Esophagus squamous epithelium (tissue), 4 donors: ENCODE results near the gene ADGRV1.

Source experiments
- POLR2A ChIP-seq, 4 donors: fragments of 450-650 bp; IDR thresholded peaks; one replicate each; pipeline ENCODE4 v1.6.1; 2017; ENCODE audit warnings: antibody characterized with exemption in 4 of 4, mild to moderate bottlenecking in 4 of 4, moderate library complexity in 3 of 4
- TF ChIP-seq, protein P1 (sequence below), 6 experiments: fragments of 450-650 bp in 4 of 6; fragments of 200-600 bp in 2 of 6; sonication (generic) in 2 of 6; IDR thresholded peaks; one replicate each; pipeline ENCODE4 v1.5.1; 2016 to 2019; ENCODE audit warnings: antibody characterized with exemption in 6 of 6, mild to moderate bottlenecking in 4 of 6, moderate library complexity in 4 of 6

- TF ChIP-seq, protein P1, sequence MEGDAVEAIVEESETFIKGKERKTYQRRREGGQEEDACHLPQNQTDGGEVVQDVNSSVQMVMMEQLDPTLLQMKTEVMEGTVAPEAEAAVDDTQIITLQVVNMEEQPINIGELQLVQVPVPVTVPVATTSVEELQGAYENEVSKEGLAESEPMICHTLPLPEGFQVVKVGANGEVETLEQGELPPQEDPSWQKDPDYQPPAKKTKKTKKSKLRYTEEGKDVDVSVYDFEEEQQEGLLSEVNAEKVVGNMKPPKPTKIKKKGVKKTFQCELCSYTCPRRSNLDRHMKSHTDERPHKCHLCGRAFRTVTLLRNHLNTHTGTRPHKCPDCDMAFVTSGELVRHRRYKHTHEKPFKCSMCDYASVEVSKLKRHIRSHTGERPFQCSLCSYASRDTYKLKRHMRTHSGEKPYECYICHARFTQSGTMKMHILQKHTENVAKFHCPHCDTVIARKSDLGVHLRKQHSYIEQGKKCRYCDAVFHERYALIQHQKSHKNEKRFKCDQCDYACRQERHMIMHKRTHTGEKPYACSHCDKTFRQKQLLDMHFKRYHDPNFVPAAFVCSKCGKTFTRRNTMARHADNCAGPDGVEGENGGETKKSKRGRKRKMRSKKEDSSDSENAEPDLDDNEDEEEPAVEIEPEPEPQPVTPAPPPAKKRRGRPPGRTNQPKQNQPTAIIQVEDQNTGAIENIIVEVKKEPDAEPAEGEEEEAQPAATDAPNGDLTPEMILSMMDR (IDR thresholded peaks at IDR 0.05) = no peak
- no peak for TF ChIP-seq POLR2A (IDR thresholded peaks at IDR 0.05)
These were observed 9.4 kb upstream of the ADGRV1 start for GRCh38 chr5:90549223-90549622.
